Measurements from ENCODE around the gene ATP8B3. TPM values are rescaled to one million over a fixed set of nuclear protein-coding genes. Genes with fewer than 3 reads are reported as not detected.

Gene ATP8B3
- polyA plus RNA-seq, 1 donor, result 1.1 TPM

GRCh38 chr19:1830978-1831377, 18.9 kb upstream of the ATP8B3 start:
- no peak for DNase-seq

DNA sequence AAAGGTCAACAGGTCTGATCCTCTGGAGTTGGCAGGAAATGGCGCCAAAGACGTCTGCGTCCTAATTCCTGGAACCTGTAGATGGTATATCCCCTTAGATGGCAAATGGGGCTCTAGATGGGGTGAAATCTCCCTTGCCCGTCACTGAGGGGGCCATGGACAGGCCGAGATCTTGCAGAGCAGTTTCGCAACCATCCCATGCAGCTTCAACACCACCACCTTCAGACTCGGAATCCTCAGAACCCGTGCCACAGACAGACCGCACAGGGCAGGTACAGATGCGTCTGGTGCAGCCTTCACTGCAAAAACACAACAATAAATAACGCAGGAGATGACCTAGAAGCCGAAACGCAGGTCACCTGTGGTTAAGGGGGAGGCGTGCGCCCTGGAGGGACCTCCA, 18.5 kb upstream of the ATP8B3 start:
- no peak for DNase-seq

DNA sequence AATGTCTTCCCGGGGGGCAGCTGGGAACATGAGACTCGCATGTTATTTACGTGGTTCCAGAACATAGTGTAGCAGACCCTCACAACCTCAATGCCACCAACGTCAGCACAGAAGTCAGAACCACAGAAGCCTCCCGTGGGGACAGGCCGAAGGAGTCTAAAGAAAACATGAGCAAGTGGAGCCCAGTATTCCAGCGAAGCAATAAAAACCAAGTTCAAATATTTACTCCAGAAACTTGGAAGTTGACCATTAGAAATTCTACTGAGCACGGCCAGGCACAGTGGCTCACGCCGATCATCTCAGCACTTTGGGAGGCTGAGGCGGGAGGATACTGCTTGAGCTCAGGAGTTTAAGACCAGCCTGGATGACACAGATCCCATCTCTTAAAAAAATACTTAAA, 17.9 kb upstream of the ATP8B3 start:
- DNase-seq, result no peak

GRCh38 chr19:1828279-1829238, 16.5 kb upstream of the ATP8B3 start:
- DNase-seq, result no peak

DNA sequence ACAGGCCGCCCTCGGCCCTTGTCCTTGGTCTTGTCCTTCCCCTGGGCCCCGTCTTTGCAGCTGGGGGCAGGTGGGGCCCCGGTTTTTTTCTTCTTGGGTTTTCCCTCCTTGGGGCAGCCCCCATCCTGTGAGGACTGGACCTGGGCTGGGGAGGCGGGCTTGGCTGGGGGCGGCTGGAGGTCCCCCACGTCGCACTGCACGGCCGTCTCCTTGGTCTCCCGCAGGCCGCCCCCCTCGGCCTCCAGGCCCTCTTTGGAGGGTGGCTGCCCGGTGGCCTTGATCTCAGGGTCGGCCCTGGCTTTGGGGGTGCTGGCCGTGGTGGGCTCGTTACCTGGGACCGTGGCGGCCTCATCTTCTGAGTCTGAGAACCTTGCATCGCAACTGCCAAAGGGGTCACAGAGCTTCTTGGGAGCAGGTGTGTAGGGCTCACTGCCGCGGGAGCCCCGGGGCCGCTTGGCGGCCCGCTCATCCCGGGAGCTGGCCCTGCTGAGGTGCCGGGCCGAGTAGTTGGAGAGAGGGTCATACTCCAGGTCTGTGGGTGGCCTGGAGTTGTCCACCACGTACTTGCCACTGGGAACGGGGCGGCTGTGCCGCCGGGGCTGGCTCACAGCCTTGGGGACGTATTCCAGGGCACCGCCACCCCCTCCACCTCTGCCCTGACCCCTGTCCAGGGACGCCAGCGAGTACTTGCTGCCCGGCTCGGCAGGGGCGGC, 15.6 kb upstream of the ATP8B3 start:
- no peak for DNase-seq

- no peak for DNase-seq
Measured at GRCh38 chr19:1826557-1827521, 14.8 kb upstream of the ATP8B3 start.

GRCh38 chr19:1825909-1826556, 14.0 kb upstream of the ATP8B3 start:
- peak; percentile 79 for DNase-seq

DNA sequence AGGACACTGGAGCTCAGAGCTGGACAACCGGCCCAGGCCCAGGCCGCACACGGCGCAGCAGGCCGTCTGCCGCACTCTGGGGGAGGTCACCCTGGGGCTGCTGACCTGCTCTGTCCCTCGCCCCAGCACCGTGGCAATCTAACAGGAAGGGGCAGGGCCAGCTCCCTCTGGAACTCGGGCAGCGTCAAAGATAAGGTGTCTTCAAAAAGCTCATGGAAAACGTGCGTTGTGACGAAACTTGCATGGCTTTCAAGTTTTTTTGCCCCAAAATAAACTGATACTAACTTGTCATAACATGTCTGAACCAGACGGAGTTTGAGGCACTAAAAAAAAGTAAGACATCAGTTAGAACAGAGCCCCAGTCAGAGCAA, 12.2 kb upstream of the ATP8B3 start:
- DNase-seq, result no peak

- DNase-seq, result no peak
Measured at GRCh38 chr19:1823539-1824251, 11.6 kb upstream of the ATP8B3 start.

DNA sequence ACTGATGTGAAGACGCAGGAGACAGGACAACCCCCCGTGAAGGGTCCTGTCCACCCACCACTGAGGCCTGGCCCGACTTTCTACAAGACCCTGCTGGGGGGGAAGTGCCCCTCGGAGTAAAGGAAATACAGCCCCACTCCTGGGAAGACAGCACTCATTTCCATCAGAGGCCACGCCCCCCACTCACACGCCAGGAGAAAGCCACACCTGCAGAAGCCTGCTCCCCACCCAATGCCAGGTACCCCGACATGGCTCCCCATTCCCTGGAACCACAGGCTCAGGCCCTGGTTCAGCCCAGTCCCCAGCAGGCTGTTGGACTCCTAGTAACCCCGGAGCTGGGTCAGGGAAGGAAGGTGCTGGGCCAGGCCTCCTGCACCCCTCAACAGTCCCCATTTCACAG, 10.9 kb upstream of the ATP8B3 start:
- no peak for DNase-seq

DNA sequence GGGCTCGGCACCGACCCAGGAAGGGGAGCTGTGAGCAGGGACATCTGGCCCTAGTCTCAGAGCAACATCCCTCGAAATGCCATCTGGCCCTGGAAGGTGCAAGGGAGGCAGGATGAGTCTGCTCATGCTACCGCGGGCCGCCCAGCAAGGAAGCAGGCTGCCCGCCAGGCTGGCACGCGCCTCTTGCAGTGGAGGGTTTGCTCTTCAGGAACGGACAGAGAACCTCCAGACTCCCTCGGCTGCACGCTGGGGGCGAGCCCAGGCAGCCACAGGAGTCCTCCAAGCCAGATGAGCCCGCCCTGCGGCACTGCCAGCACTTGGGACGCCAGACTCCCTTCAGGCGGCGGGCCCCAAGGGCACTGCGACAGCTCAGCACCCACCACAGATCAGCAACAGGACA, 10.1 kb upstream of the ATP8B3 start:
- DNase-seq, result no peak

DNA sequence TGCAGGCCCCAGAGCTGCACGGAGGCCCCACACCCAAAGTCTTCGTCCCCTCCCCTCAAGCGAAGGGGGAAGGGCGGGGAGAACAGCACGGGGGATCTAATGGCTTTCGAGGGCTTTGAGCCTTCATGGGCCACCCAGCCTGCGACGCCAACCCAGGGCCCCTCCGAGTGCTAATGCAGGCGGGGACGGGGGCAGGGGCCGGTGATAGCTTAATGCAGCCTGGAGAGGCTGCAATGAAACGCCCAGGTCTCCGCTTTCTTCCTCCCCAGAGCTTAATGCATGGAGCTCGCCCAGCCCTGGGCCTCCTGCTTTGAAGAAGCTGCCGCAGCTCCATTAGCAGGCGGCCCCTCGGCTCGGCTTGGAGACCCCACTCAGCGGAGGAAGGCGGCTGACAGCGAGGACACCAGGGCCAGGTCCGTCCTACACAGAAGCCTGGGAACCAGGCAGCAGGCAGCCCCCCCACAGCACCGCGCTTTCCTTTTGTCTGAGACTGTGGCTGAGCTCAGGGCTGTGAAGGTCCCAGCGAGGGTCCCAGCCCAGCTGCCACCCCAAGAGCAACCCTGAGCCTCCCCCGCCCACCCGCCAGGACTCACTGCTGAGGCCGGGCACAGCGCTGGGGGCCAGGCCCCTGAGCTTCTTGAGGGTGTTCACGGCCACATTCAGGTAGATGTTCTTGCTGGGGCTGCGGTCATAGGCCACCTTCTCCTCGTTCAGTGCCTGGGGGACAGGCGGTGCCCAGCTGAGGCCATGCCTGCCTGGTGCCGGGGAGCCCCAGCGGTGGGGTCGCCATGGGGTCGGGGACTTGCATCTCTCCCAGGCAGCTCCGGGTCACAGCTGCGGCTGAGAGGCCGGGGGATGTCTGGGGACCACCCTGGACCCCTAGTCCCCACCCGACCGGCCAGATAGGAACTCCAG, 7.5 kb upstream of the ATP8B3 start:
- no peak for DNase-seq

GRCh38 chr19:1818549-1819195, 6.6 kb upstream of the ATP8B3 start:
- no peak for DNase-seq

DNA sequence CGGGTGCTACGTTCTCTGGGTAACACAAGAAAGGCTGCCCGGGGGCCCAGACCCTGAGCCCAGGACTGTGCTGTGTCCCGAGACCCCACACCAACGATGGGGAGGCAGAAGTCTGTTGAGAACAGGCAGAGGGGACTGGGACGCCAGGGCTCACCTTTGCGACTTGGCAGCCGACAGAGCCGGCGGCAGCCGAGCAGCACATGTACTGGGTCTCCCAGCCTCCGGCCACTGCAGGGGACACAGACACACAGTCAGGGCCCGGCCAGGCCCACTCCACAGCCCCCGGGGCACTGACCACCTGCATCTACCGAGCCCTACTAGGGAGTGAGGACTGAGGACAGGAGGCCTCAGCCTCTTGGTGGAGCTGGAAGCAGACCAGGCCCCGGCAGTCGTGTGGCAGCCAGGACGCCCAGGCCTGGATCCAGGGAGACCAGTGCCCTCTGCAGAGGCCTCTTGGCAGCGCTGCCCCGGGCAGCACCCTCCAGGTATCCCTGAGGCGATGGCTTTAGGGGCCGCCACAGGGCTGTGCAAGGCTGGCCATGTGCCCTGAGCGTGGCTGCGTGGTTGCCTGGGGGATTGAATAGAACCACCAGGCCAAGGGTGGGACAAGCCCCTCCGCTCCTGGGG, 5.6 kb upstream of the ATP8B3 start:
- DNase-seq, result no peak

GRCh38 chr19:1816530-1817298, 4.6 kb upstream of the ATP8B3 start:
- DNase-seq, result no peak

- DNase-seq, result no peak
Measured at GRCh38 chr19:1815605-1816529, 3.8 kb upstream of the ATP8B3 start.
